Raji (cell line): ENCODE measurements around the gene MARCO.

ENCODE experiments used
- POLR2A ChIP-seq: IDR thresholded peaks from 2 replicates; pipeline ENCODE4 v1.6.1; 2011; ENCODE audit warnings: low read depth, low read length, control low read depth; ENCODE audit not compliant: insufficient read depth

MARCO gene

GRCh38 chr2:118914721-118915453 lies 27.1 kb upstream of the MARCO start:
- no peak for TF ChIP-seq POLR2A

GRCh38 chr2:118918017-118918416 lies 24.0 kb upstream of the MARCO start:
- no peak for TF ChIP-seq POLR2A

- no peak for TF ChIP-seq POLR2A
Measured at GRCh38 chr2:118921646-118922045, 20.3 kb upstream of the MARCO start.

DNA sequence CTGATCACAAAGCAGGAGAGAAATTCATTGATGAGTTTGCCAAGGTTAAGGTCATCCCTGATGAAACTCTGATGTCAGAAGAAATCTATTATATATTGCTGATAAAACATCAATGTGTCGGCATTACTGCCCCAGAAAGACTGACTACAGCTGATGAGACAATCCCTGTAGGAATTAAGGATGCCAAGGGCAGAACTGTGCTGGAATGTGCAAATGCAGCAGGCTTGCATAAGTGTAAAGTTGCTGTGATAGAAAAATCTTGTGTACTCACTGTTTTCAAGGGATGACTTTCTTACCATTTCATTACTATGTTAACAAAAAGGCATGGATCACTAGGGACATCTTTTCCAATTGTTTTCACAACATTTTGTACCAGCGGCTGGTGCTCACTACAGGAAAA lies 19.7 kb upstream of the MARCO start:
- TF ChIP-seq POLR2A = no peak

- no peak for TF ChIP-seq POLR2A
Measured at GRCh38 chr2:118923371-118923770, 18.6 kb upstream of the MARCO start.

DNA sequence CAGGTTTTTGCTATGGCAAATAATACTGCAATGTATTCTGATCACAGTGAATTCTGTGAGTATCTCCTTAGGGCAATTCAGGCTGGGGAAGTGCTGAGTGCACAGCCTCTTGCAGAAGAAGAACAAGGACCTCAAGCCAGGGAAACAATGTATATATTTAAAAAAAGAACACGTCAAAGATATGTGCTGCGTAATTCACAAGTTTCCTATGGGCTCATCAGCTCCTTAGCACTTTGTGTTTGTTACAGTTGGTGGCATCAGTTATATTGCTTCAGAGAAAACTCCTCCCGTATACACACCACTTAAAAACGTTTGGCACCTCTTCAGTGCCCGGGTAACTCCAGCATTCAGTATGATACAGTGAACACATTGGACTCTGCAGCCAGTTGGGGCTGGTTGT lies 16.5 kb upstream of the MARCO start:
- TF ChIP-seq POLR2A = no peak

DNA sequence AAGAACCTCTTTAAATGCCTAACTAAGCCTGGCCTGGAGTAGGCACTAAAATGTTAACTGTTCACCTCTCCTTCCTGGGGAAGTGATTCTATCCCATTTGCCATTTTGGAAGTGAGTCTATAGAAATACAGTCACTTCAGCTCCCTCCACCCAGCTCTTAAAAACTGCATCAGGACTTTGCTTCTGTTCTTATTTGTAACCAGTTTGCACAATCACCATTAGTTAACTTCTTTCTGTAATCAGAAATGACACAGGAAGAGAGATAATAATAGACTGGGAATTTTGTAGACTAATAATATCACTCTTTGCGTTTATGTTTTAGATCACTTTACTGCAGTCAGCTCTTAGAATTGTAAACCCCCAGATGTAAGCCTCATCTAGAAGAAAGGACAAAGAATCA lies 16.0 kb upstream of the MARCO start:
- TF ChIP-seq POLR2A = no peak

DNA sequence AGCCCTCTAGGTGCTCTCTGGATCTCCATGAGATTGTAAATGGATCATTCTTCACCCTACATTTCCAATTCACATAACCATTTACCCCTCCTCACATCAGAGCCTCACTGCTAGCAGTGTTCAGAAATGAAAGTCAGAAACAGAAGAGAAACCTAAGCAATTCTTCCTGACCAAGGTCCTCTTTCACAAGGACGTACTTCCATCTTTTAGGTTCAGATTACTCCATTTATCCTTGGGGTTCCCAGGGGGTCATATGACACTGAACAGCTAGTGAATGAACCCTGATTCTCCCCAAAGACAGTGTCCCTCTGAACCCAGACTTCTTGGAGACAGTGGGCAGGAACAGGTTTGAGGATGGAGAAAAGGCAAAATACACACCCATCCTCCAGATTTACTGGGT lies 12.9 kb upstream of the MARCO start:
- no peak for TF ChIP-seq POLR2A

GRCh38 chr2:118932949-118933348 lies 9.0 kb upstream of the MARCO start:
- TF ChIP-seq POLR2A = no peak

DNA sequence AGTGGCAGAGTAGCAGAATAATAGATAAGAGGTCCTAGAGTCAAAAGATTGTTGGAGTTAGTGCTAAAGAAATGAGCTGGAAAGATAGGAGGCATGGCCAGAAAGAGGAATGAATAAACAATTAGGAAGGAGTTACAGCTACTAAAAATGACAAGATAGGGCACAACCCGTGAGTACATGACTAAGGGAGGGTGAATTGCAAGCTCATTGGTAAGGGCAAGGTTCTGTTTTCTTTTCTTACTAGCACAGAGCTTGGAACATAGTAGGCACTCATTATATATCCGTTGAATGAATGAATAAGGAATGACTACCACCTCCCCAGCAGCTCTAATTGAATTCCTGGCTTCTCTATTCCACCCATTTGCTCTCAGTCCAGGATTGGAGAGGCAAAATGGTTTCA lies 5.7 kb upstream of the MARCO start:
- no peak for TF ChIP-seq POLR2A

GRCh38 chr2:118936936-118937335 lies 5.1 kb upstream of the MARCO start:
- TF ChIP-seq POLR2A = no peak

DNA sequence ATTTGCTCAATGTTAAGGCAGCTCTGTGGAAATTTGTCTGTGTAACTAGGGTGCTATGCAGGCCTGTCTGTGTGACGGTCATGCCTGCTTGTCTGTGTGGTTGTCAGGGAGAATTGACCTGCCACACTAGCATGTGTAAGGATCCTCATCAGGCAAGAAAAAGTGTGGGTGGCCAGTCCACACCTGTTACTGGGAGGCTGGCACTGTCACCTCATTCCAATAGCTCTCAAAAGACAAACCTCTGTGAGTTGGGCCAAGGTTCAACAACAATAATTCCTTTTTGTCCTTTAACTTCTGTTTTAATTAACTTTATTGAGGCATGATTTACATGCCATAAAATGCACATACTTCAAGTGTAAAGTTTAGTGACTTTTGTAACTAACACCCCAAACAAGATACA lies 4.2 kb upstream of the MARCO start:
- TF ChIP-seq POLR2A = no peak

GRCh38 chr2:118939994-118940393 lies 2.0 kb upstream of the MARCO start:
- no peak for TF ChIP-seq POLR2A

GRCh38 chr2:118940486-118941120 lies 1.4 kb upstream of the MARCO start:
- TF ChIP-seq POLR2A = no peak

- TF ChIP-seq POLR2A = no peak
Measured at GRCh38 chr2:118943286-118943685, 1.3 kb downstream of the MARCO start.

- TF ChIP-seq POLR2A = no peak
Measured at GRCh38 chr2:118945881-118946280, 3.9 kb downstream of the MARCO start.
